LNCAP (cell line): ENCODE results near the gene ISLR2.

Experiments
- TF ChIP-seq, protein P1 (sequence below): fragments of 450-650 bp; IDR thresholded peaks from 2 replicates; pipeline ENCODE4 v1.5.1; 2017; ENCODE audit warnings: mild to moderate bottlenecking

The ISLR2 gene

DNA sequence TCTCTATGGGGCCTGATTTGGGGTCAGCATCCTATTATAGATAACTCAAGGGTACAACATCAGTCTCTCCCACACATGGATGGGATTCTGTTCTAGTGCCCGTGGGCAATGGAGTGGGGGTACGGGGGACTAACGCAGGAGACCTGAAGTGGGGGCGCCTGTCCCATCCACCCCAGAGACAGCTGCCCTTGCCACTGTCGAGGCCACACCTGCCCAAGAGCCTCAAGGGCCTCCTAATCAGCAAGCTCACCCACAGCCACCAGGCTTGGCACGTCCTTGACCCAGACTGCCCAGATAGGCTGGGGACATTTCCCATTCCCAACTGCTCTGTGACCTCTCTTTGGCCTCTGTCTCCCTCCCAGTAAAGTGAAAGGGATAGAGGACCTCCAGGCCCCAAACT, 8.5 kb upstream of the ISLR2 start:
- TF ChIP-seq, protein P1, sequence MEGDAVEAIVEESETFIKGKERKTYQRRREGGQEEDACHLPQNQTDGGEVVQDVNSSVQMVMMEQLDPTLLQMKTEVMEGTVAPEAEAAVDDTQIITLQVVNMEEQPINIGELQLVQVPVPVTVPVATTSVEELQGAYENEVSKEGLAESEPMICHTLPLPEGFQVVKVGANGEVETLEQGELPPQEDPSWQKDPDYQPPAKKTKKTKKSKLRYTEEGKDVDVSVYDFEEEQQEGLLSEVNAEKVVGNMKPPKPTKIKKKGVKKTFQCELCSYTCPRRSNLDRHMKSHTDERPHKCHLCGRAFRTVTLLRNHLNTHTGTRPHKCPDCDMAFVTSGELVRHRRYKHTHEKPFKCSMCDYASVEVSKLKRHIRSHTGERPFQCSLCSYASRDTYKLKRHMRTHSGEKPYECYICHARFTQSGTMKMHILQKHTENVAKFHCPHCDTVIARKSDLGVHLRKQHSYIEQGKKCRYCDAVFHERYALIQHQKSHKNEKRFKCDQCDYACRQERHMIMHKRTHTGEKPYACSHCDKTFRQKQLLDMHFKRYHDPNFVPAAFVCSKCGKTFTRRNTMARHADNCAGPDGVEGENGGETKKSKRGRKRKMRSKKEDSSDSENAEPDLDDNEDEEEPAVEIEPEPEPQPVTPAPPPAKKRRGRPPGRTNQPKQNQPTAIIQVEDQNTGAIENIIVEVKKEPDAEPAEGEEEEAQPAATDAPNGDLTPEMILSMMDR: no peak

DNA sequence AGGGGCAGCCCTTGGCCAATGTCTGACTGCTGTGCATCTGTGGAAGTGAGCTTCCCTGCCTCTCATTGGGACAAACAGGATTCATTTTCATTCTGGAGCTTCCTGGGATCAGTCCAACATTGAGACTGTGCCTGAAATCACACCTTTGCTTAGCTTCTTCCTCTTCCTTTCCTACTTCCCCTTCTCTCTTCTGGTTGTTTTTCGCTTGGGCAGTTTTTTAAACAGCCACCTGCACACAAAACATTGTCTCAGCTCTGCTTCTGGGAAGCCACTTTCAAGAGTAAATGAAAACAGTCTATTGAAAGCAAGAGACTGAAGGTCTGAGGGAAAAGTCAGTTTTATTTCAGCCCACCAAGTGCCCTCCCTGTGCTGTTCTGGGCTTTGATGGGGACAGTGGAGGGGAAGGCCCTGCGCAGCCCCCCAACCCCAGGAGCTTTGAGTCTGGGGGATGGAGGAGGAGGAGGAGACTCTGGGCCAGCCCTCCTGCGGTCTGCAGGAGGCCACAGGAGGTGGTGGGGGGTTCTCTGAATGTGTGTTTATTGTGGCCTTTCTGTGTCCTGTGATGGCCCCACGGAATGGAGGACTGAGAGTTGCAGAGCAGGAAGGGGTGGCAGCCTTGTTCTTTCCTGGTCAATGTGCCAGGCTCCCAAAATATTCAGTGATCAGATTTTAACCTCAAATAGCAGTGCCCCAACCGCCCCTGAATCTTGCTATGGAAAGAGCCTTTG, 7.8 kb upstream of the ISLR2 start:
- TF ChIP-seq, protein P1: no peak

DNA sequence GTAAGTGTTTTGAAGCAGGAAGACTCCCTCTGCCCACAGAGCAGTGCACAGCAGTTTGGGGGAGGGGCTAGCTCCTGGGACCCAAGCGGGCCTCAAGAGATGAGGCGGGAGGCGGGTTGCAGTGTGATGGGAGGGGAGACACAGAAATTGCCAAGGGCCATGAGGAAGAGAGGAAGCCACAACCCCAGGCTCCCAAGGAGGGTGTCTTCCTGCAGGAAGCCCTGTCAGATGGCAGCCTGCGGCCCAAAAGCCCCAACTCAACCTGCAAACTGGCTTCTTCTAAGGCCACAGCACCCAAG, 7.3 kb upstream of the ISLR2 start:
- TF ChIP-seq, protein P1: no peak

DNA sequence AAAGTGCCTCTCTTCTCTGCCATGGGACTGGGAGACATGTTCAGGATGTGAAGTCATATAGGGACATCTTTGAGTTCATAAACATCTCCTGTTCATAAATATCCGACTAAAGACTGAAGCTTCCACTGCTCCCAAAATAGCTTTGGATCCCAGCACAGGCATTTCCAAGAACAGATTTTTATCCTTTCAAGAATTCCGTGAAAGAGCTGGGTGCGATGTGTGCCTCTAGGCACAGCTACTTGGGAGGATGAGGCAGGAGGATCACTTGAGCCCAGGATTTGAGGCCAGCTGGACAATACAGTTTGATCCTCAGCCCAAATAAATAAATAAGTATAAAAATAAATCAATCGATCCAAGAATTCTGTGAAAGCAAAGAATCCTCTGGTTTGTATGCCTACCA, 6.7 kb upstream of the ISLR2 start:
- TF ChIP-seq, protein P1: no peak

DNA sequence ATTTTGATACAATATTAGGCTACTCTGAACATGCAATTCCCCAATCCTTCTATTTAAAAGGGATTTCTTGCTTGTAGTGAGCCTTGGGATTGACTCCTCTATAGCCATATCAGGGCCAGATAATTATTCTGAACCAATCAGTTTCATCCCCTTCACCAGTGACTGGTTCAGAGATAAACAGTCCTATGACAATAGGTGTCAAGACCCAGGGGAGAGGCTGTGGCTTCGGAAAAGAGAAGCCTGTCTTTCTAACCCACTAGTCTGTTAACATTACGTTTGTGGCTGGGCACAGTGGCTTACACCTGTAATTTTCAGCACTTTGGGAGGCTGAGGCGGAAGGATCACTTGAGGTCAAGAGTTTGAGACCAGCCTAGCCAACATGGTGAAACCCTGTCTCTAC, 6.2 kb upstream of the ISLR2 start:
- TF ChIP-seq, protein P1: no peak

DNA sequence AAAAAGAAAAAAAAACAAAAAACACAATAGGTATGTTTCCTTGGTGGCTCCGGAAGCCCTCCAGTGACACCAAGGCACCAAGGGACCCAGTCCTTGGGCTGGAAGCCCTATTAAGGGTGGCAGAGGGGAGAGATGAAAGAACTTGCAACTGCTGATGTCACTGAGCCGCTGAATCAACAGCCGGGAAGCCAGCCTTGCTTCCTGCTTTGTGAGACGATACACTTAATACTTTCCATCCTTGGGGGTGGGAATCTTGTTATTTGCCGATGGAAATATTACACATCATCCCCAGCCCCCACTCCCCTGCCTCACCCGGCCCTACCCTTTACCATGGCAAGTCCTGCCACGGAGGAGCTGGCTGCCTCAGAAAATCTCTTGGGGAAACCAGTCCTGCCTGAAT, 5.6 kb upstream of the ISLR2 start:
- TF ChIP-seq, protein P1: no peak

DNA sequence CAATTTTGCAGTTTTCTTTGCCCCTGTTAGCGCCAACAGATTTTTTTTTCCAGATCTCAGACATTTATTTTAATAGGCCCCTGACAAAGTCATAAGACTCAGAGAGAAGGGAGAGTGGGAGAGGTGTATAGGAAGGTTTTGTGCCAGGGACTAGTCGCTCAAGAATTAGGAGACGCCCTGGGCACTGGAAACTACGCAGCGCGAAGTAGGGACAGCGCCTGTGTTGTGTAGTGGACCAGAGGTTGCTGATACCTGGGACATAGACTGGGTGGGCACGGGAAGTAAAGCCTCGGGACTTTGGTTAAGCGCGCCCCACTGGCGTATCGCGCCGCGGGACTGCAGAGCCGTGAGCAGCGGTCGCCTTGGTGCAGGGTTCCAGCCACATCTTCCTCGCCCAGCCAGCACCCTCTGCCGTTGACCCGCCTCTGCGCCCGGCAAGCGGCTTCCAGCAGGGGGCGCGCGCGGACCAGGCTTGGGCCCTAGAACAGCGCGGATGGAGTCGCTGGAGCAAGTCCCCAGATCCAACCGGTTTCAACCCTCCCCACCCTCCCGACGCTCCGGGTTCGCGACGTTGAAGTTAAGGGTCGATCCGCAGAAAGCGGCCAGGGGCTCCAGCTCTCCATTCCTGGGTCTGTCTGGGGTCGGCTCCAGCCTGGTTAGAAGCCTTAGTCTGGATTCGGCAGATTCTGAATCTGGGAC, 3.0 kb upstream of the ISLR2 start:
- TF ChIP-seq, protein P1: peak; percentile 95
